SK-N-SH treated with all-trans-retinoic acid at 6 μM for 48 hours (cell line): ENCODE measurements around the gene PTPRH.

Source experiments
- ARNTL ChIP-seq: fragments of 450-650 bp; formaldehyde crosslinking; IDR thresholded peaks from 2 replicates; pipeline ENCODE4 v1.5.0; 2020; ENCODE audit warnings: low read depth, mild to moderate bottlenecking, moderate library complexity, borderline replicate concordance
- CREB5 ChIP-seq: fragments of 250-450 bp; sonication (Bioruptor Pico); IDR thresholded peaks from 2 replicates; pipeline ENCODE4 v1.5.1; 2020; ENCODE audit warnings: low read depth, mild to moderate bottlenecking, moderate library complexity
- PATZ1 ChIP-seq: fragments of 250-450 bp; sonication (Bioruptor Pico); IDR thresholded peaks from 2 replicates; pipeline ENCODE4 v1.8.0; 2020; ENCODE audit warnings: mild to moderate bottlenecking, moderate library complexity, borderline replicate concordance
- POU6F1 ChIP-seq: fragments of 250-450 bp; sonication (Bioruptor Pico); IDR thresholded peaks from 2 replicates; pipeline ENCODE4 v1.8.0; 2021; ENCODE audit warnings: low read depth, mild to moderate bottlenecking, moderate library complexity, borderline replicate concordance
- PPARA ChIP-seq: fragments of 250-450 bp; sonication (Bioruptor Pico); IDR thresholded peaks from 2 replicates; pipeline ENCODE4 v1.5.0; 2020; ENCODE audit warnings: mild to moderate bottlenecking, borderline replicate concordance
- ZFP3 ChIP-seq: fragments of 250-450 bp; sonication (Bioruptor Pico); IDR thresholded peaks from 2 replicates; pipeline ENCODE4 v1.5.0; 2020; ENCODE audit warnings: mild to moderate bottlenecking, moderate library complexity
- ZNF70 ChIP-seq: fragments of 450-650 bp; formaldehyde crosslinking; IDR thresholded peaks from 2 replicates; pipeline ENCODE4 v1.5.0; 2020; ENCODE audit warnings: mild to moderate bottlenecking, moderate library complexity

GRCh38 chr19:55193481-55193880 is 15.8 kb downstream of the PTPRH start:
- TF ChIP-seq ARNTL (CRISPR knock-in tag) (no peak), PPARA (CRISPR knock-in tag) (no peak), ZFP3 (no peak), CREB5 (no peak), PATZ1 (CRISPR knock-in tag) (no peak), ZNF70 (no peak), POU6F1 (CRISPR knock-in tag) (no peak)
